ENCODE results near the gene FABP2. TPM values are rescaled to one million over a fixed set of nuclear protein-coding genes. Genes with fewer than 3 reads are reported as not detected.
"Not testable (repeated sequence)": the region's sequence is repeated elsewhere in the genome, so short reads cannot be mapped to it uniquely, and the experiment has no call there.

Gene FABP2
- total and polyA plus RNA-seq, 2 of the 8 experiments (the other 6 are each of a cell fraction or from before 2014, with no cell fraction given): not detected

DNA sequence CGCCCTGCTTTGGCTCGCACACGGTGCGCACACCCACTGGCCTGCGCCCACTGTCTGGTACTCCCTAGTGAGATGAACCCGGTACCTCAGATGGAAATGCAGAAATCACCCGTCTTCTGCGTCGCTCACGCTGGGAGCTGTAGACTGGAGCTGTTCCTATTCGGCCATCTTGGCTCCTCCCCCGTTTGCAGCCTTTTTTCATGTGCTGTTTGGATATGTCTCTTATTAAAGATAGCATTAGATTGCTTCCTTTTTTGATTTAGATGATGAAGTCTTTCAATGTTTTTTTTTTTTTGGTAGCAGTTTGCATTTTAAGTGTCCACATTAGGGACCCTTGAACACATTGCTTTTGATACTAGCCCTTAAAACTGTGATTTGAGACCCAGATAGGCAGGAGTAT, 42.0 kb downstream of the FABP2 start:
- not testable (repeated sequence) for H2BK120ac ChIP-seq (replicated peaks; ENCODE audit: low read depth, low read length); H3K36me3 ChIP-seq (ENCODE audit: control insufficient read depth in 2 of 4, insufficient read depth in 4 of 4, low read length in 3 of 4); H2AK5ac ChIP-seq (ENCODE audit: low read depth, low read length); DNase-seq (ENCODE audit: low read depth in 1 of 2, low spot score in 2 of 2); H4K20me1 ChIP-seq (replicated peaks in 1 of 2; ENCODE audit: control insufficient read depth in 1 of 2, insufficient read depth in 2 of 2, low read length in 2 of 2); FAIRE-seq; H4K8ac ChIP-seq (ENCODE audit: extremely low read depth, insufficient read depth, low read length); H3K56ac ChIP-seq (replicated peaks; ENCODE audit: insufficient read length, low read depth, low read length); H4K91ac ChIP-seq (replicated peaks; ENCODE audit: insufficient read length, low read length); H3K27me3 ChIP-seq (replicated peaks in 1 of 4; ENCODE audit: control insufficient read depth in 3 of 4, extremely low read depth in 1 of 4, insufficient read depth in 3 of 4, low read length in 3 of 4); H3K79me1 ChIP-seq (ENCODE audit: low read depth, low read length); H2BK12ac ChIP-seq (ENCODE audit: low read depth, low read length); H3K23ac ChIP-seq (ENCODE audit: insufficient read length); H2BK15ac ChIP-seq (ENCODE audit: low read length); H3K23me2 ChIP-seq (ENCODE audit: low read depth, low read length); H2AFZ ChIP-seq (ENCODE audit: low read length); H2BK20ac ChIP-seq (ENCODE audit: low read length); H3K4me1 ChIP-seq (replicated peaks in 1 of 4; ENCODE audit: control insufficient read depth in 3 of 4, insufficient read depth in 4 of 4, low read length in 3 of 4); H3K4ac ChIP-seq (replicated peaks; ENCODE audit: insufficient read length, low read depth, low read length); H3K14ac ChIP-seq (ENCODE audit: insufficient read length); H3K79me2 ChIP-seq (ENCODE audit: control insufficient read depth in 1 of 2, insufficient read depth in 2 of 2, low read length in 2 of 2); H4K5ac ChIP-seq (ENCODE audit: insufficient read length, low read depth, low read length); H3K9me3 ChIP-seq (ENCODE audit: insufficient read depth in 2 of 2, low read depth in 1 of 2, low read length in 1 of 2)
- H3K4me2 ChIP-seq (ENCODE audit: insufficient read depth in 1 of 2, low read depth in 2 of 2, low read length in 2 of 2): peak overlapping the region; percentile 33 to 38; a peak in 3 of 4 replicates
- ChIA-PET CTCF (ENCODE audit: partially characterized antibody) (interaction anchor here (0.6 to 1.2 kb wide), 4 partner anchors 213 to 1330 kb away, joined by 3 to 4 read pairs (median 3); no protein-coding TSS in a partner anchor), POLR2A (ENCODE audit: partially characterized antibody) (interaction anchor here (1.1 to 1.5 kb wide), 2 partner anchors 20 to 68 kb away, joined by 5 to 8 read pairs; partner anchors contain the start of gene USP53)
- H3K9ac ChIP-seq (replicated peaks in 1 of 4; ENCODE audit: extremely low read depth in 1 of 4, low read depth in 3 of 4, low read length in 3 of 4): peak overlapping the region in 2 of 4 experiments; percentile 30 to 69; a peak in 3 of 7 replicates
- peak overlapping the region; percentile 58; the same call in 1 of the 2 replicates for H3K27ac ChIP-seq (ENCODE audit: low read depth, low read length)
- 93% methylated on average over 9 of the region's 12 CpGs; no CpG with 5 or more reads in 1 of the 2 experiments for whole genome bisulfite sequencing, 2 experiments (ENCODE audit: extremely low coverage in 1 of 2, insufficient coverage in 1 of 2, insufficient read length in 1 of 2, insufficient replicate concordance in 2 of 2, low coverage in 1 of 2, low lambda C conversion rate in 2 of 2, missing lambda C conversion rate in 1 of 2)
- peak overlapping the region; percentile 60; the same call in 1 of the 2 replicates for H3K18ac ChIP-seq (ENCODE audit: extremely low read depth, low read length)
- peak overlapping the region in 2 of 4 experiments; percentile 32 to 39; a peak in 2 of 8 replicates for H3K4me3 ChIP-seq (ENCODE audit: extremely low read depth in 1 of 4, insufficient read depth in 2 of 4, low read depth in 3 of 4, low read length in 4 of 4)
- TF ChIP-seq YY1 (IDR thresholded peaks at IDR 0.05; ENCODE audit: low read depth, low read length) (peak; percentile 48; the same call in 1 of the 2 replicates), RBBP5 (IDR thresholded peaks at IDR 0.05; ENCODE audit: borderline replicate concordance, low read depth, low read length) (0 out of 2 replicates have a peak, but pooled peaks have one; percentile 2)
- peak overlapping the region; percentile 81 for H2BK5ac ChIP-seq (ENCODE audit: low read depth, low read length)

All from H1 (cell line).